ENCODE measurements around the gene GFPT1.
"Not testable (repeated sequence)": the region's sequence is repeated elsewhere in the genome, so short reads cannot be mapped to it uniquely, and the experiment has no call there.

Gene GFPT1

GRCh38 chr2:69372767-69373166 is 14.3 kb downstream of the GFPT1 start:
- Mint-ChIP-seq H3K27ac (no peak overlapping the region), H3K4me3 (no peak overlapping the region), H3K27me3 (ENCODE audit: low read depth) (no peaks in the 10 kb centered on the region), H3K36me3 (ENCODE audit: low read depth) (peaks cover 23% of the 10 kb centered on the region), H3K4me1 (ENCODE audit: low read depth) (peaks cover 8% of the 10 kb centered on the region), H3K9me3 (no peaks in the 10 kb centered on the region)

- Mint-ChIP-seq H3K27me3 (ENCODE audit: low read depth) (no peaks in the 10 kb centered on the region), H3K27ac (no peak overlapping the region), H3K9me3 (no peaks in the 10 kb centered on the region), H3K4me3 (no peak overlapping the region), H3K36me3 (ENCODE audit: low read depth) (peaks cover 35% of the 10 kb centered on the region), H3K4me1 (ENCODE audit: low read depth) (peaks cover 1% of the 10 kb centered on the region)
Measured at GRCh38 chr2:69369802-69370201, 17.2 kb downstream of the GFPT1 start.

GRCh38 chr2:69368588-69368987 is 18.4 kb downstream of the GFPT1 start:
- Mint-ChIP-seq H3K27ac (no peak overlapping the region), H3K27me3 (ENCODE audit: low read depth) (no peaks in the 10 kb centered on the region), H3K36me3 (ENCODE audit: low read depth) (peaks cover 37% of the 10 kb centered on the region), H3K4me1 (ENCODE audit: low read depth) (no peaks in the 10 kb centered on the region), H3K4me3 (no peak overlapping the region), H3K9me3 (no peaks in the 10 kb centered on the region)

GRCh38 chr2:69359371-69359770 is 27.7 kb downstream of the GFPT1 start:
- no peak overlapping the region for H3K27ac Mint-ChIP-seq
- peaks cover 33% of the 10 kb centered on the region for H3K36me3 Mint-ChIP-seq (ENCODE audit: low read depth)
- no peaks in the 10 kb centered on the region for H3K4me1 Mint-ChIP-seq (ENCODE audit: low read depth)
- H3K9me3 Mint-ChIP-seq: no peaks in the 10 kb centered on the region
- no peaks in the 10 kb centered on the region for H3K27me3 Mint-ChIP-seq (ENCODE audit: low read depth)
- no peak overlapping the region for H3K4me3 Mint-ChIP-seq

- Mint-ChIP-seq H3K4me1 (ENCODE audit: low read depth) (no peaks in the 10 kb centered on the region), H3K27me3 (ENCODE audit: low read depth) (no peaks in the 10 kb centered on the region), H3K27ac (no peak overlapping the region), H3K36me3 (ENCODE audit: low read depth) (peaks cover 36% of the 10 kb centered on the region), H3K9me3 (no peaks in the 10 kb centered on the region), H3K4me3 (no peak overlapping the region)
Measured at GRCh38 chr2:69358914-69359313, 28.1 kb downstream of the GFPT1 start.

GRCh38 chr2:69356471-69356870 is 30.6 kb downstream of the GFPT1 start:
- H3K27ac Mint-ChIP-seq: no peak overlapping the region
- H3K4me1 Mint-ChIP-seq (ENCODE audit: low read depth): no peaks in the 10 kb centered on the region
- H3K27me3 Mint-ChIP-seq (ENCODE audit: low read depth): no peaks in the 10 kb centered on the region
- peaks cover 27% of the 10 kb centered on the region for H3K36me3 Mint-ChIP-seq (ENCODE audit: low read depth)
- H3K9me3 Mint-ChIP-seq: no peaks in the 10 kb centered on the region
- H3K4me3 Mint-ChIP-seq: no peak overlapping the region

- H3K4me3 Mint-ChIP-seq; H3K27ac Mint-ChIP-seq; H3K27me3 Mint-ChIP-seq (ENCODE audit: low read depth); H3K9me3 Mint-ChIP-seq; H3K4me1 Mint-ChIP-seq (ENCODE audit: low read depth): not testable (repeated sequence)
- peaks cover 30% of the 10 kb centered on the region for H3K36me3 Mint-ChIP-seq (ENCODE audit: low read depth)
Measured at GRCh38 chr2:69354976-69355375, 32.1 kb downstream of the GFPT1 start.

GRCh38 chr2:69353360-69353759 is 33.7 kb downstream of the GFPT1 start:
- Mint-ChIP-seq H3K4me3 (no peak overlapping the region), H3K27ac (no peak overlapping the region), H3K27me3 (ENCODE audit: low read depth) (no peaks in the 10 kb centered on the region), H3K4me1 (ENCODE audit: low read depth) (no peaks in the 10 kb centered on the region), H3K9me3 (no peaks in the 10 kb centered on the region), H3K36me3 (ENCODE audit: low read depth) (peaks cover 42% of the 10 kb centered on the region)

GRCh38 chr2:69348781-69349180 is 38.2 kb downstream of the GFPT1 start:
- Mint-ChIP-seq H3K4me3 (no peak overlapping the region), H3K36me3 (ENCODE audit: low read depth) (peaks cover 39% of the 10 kb centered on the region), H3K4me1 (ENCODE audit: low read depth) (no peaks in the 10 kb centered on the region), H3K9me3 (no peaks in the 10 kb centered on the region), H3K27me3 (ENCODE audit: low read depth) (no peaks in the 10 kb centered on the region), H3K27ac (no peak overlapping the region)

- Mint-ChIP-seq H3K36me3 (ENCODE audit: low read depth) (peaks cover 56% of the 10 kb centered on the region), H3K27me3 (ENCODE audit: low read depth) (no peaks in the 10 kb centered on the region), H3K9me3 (no peaks in the 10 kb centered on the region), H3K4me1 (ENCODE audit: low read depth) (no peaks in the 10 kb centered on the region), H3K4me3 (no peak overlapping the region), H3K27ac (no peak overlapping the region)
Measured at GRCh38 chr2:69345434-69345833, 41.6 kb downstream of the GFPT1 start.

- Mint-ChIP-seq H3K36me3 (ENCODE audit: low read depth) (peaks cover 55% of the 10 kb centered on the region), H3K4me3 (no peak overlapping the region), H3K27me3 (ENCODE audit: low read depth) (no peaks in the 10 kb centered on the region), H3K9me3 (no peaks in the 10 kb centered on the region), H3K4me1 (ENCODE audit: low read depth) (no peaks in the 10 kb centered on the region), H3K27ac (no peak overlapping the region)
Measured at GRCh38 chr2:69344305-69344704, 42.7 kb downstream of the GFPT1 start.

GRCh38 chr2:69340101-69340775 is 46.8 kb downstream of the GFPT1 start:
- no peaks in the 10 kb centered on the region for H3K27me3 Mint-ChIP-seq (ENCODE audit: low read depth)
- H3K36me3 Mint-ChIP-seq (ENCODE audit: low read depth): peaks cover 60% of the 10 kb centered on the region
- no peak overlapping the region for H3K4me3 Mint-ChIP-seq
- H3K9me3 Mint-ChIP-seq: no peaks in the 10 kb centered on the region
- no peak overlapping the region for H3K27ac Mint-ChIP-seq
- no peaks in the 10 kb centered on the region for H3K4me1 Mint-ChIP-seq (ENCODE audit: low read depth)

- Mint-ChIP-seq H3K9me3 (no peaks in the 10 kb centered on the region), H3K27me3 (ENCODE audit: low read depth) (no peaks in the 10 kb centered on the region), H3K27ac (no peak overlapping the region), H3K4me3 (no peak overlapping the region), H3K36me3 (ENCODE audit: low read depth) (peaks cover 46% of the 10 kb centered on the region), H3K4me1 (ENCODE audit: low read depth) (no peaks in the 10 kb centered on the region)
Measured at GRCh38 chr2:69335311-69335710, 51.7 kb downstream of the GFPT1 start.

GRCh38 chr2:69333352-69333751 is 53.7 kb downstream of the GFPT1 start:
- Mint-ChIP-seq H3K27ac (no peak overlapping the region), H3K9me3 (no peaks in the 10 kb centered on the region), H3K36me3 (ENCODE audit: low read depth) (peaks cover 46% of the 10 kb centered on the region), H3K4me1 (ENCODE audit: low read depth) (no peaks in the 10 kb centered on the region), H3K4me3 (no peak overlapping the region), H3K27me3 (ENCODE audit: low read depth) (no peaks in the 10 kb centered on the region)

- H3K36me3 Mint-ChIP-seq (ENCODE audit: low read depth): peaks cover 49% of the 10 kb centered on the region
- no peaks in the 10 kb centered on the region for H3K4me1 Mint-ChIP-seq (ENCODE audit: low read depth)
- H3K27ac Mint-ChIP-seq: no peak overlapping the region
Measured at GRCh38 chr2:69330781-69331180, 56.2 kb downstream of the GFPT1 start.

GRCh38 chr2:69322631-69323030 is 64.4 kb downstream of the GFPT1 start:
- H3K36me3 Mint-ChIP-seq (ENCODE audit: low read depth): peaks cover 42% of the 10 kb centered on the region
- H3K27me3 Mint-ChIP-seq (ENCODE audit: low read depth): no peaks in the 10 kb centered on the region
- H3K4me1 Mint-ChIP-seq (ENCODE audit: low read depth): no peaks in the 10 kb centered on the region
- no peaks in the 10 kb centered on the region for H3K9me3 Mint-ChIP-seq
- no peak overlapping the region for H3K27ac Mint-ChIP-seq
- H3K4me3 Mint-ChIP-seq: no peak overlapping the region

More at GRCh38 chr2:69330781-69331180, 56.2 kb downstream of the GFPT1 start:
- Mint-ChIP-seq H3K4me3 (no peak overlapping the region), H3K27me3 (ENCODE audit: low read depth) (no peaks in the 10 kb centered on the region), H3K9me3 (no peaks in the 10 kb centered on the region)

All from T-helper 1 cell treated with Interleukin-12 subunit alpha and Interleukin-12 subunit beta and Interleukin-4 antibody, amounts not matched to agents 30 μg/mL and 1 μg/mL, for 36 hours (primary cell).